ENCODE results near the gene TNFSF9. TPM values are rescaled to one million over a fixed set of nuclear protein-coding genes. Genes with fewer than 3 reads are reported as not detected.

TNFSF9 gene
- total RNA-seq, 4 donors from 2014 or later, result 0.29 to 2.7 (median 0.45) TPM; not detected in 1

DNA sequence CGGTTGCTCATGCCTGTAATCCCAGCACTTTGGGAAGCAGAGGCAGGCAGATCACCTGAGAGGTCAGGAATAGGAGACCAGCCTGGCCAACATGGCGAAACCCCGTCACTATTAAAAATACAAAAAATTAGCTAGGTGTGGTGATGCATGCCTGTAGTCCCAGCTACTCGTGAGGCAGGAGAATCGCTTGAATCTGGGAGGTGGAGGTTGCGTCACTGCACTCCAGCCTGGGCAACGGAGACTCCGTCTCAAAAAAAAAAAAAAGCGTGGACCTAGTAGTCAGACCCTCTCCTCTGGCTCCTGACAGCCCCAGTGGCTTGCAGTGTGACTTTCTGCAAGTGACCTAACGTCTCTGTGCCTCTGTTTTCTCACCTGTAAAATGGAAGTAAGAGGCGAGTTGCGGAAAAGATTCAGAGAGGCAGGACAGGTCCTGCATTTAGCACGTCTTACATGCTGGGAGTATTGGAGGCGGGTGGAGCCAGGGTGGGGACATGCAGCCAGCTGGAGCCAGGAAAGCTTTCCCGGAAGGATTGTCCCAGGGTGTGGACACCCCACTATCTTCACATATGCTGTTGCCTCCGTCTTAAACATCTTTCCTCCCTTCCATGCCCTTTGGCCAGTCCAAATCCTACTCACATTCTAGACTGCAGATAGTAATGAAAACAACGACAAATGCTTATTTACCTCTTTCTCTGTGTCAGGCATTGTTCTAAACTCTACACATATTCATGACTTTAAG lies 31.6 kb upstream of the TNFSF9 start:
- Histone ChIP-seq H3K36me3 (no peaks in the 10 kb centered on the region), H3K4me1 (peaks cover 11 to 16% (median 15%) of the 10 kb centered on the region in 4 donors), H3K4me3 (no peak overlapping the region), H3K27ac (replicated peaks in 1 of 4) (no peak overlapping the region), H3K27me3 (peaks cover 0 to 62% (median 24%) of the 10 kb centered on the region in 4 donors), H3K9me3 (no peaks in the 10 kb centered on the region)
- intact Hi-C loops (cut with DNase I), result no loop called here
- DNase-seq (ENCODE audit: extremely low spot score), result no peak
- WGBS, result 74% methylated on average over 17 of the region's 17 CpGs
- TF ChIP-seq EP300 (IDR thresholded peaks at IDR 0.05), result no peak
- no peak for TF ChIP-seq POLR2A (IDR thresholded peaks at IDR 0.05; ENCODE audit: low read depth)
- TF ChIP-seq, protein P1, sequence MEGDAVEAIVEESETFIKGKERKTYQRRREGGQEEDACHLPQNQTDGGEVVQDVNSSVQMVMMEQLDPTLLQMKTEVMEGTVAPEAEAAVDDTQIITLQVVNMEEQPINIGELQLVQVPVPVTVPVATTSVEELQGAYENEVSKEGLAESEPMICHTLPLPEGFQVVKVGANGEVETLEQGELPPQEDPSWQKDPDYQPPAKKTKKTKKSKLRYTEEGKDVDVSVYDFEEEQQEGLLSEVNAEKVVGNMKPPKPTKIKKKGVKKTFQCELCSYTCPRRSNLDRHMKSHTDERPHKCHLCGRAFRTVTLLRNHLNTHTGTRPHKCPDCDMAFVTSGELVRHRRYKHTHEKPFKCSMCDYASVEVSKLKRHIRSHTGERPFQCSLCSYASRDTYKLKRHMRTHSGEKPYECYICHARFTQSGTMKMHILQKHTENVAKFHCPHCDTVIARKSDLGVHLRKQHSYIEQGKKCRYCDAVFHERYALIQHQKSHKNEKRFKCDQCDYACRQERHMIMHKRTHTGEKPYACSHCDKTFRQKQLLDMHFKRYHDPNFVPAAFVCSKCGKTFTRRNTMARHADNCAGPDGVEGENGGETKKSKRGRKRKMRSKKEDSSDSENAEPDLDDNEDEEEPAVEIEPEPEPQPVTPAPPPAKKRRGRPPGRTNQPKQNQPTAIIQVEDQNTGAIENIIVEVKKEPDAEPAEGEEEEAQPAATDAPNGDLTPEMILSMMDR (IDR thresholded peaks at IDR 0.05), result no peak
- TF ChIP-seq POLR2AphosphoS5 (IDR thresholded peaks at IDR 0.05), result no peak

DNA sequence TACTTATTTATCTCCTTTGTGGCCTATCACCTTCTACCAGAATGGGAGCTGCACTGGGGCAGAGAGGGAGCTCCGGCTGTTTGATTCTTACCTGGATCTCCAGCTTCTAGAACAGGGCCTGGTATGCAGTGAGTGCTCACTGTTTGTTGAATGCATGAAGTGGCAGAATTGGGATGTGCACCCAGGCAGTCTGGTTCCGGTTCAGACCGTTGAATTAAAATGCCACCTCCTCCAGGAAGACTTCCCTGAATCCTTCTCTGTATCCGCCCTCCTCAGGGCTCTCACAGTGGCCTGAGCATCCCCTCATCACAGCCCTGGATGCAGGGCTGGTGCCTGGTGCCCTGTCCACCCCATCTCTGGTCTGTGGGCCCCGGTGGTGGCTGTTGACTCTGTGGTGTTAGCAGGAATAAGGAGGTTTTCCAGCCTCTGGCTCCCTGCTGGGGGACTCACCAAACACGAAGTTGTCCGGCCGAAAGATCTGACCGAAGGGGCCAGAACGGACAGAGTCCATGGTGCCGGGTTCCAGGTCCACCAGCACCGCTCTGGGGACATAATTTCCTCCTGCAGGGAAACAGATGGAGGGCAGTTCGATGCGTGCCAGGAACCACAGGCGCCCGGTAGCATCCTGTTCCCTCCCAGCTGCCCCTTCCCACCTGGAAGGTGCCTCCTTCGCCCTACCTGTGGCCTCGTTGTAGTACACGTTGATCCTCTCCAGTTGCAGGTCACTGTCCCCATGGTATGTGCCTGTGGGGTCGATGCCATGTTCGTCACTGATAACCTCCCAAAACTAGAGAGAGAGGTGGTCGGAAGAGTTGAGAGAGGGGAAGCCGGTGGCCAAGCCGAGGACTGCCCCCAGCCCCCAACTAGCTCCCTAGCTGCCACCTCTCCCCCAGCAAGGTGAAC lies 29.7 kb upstream of the TNFSF9 start:
- Histone ChIP-seq H3K27me3 (peaks cover 0 to 70% (median 24%) of the 10 kb centered on the region in 4 donors), H3K4me3 (peak overlapping the region; percentile 46 to 54 (median 47)), H3K4me1 (peaks cover 11 to 16% (median 15%) of the 10 kb centered on the region in 4 donors), H3K36me3 (no peaks in the 10 kb centered on the region), H3K27ac (replicated peaks in 1 of 4) (no peak overlapping the region), H3K9me3 (no peaks in the 10 kb centered on the region)
- TF ChIP-seq EP300 (IDR thresholded peaks at IDR 0.05), result no peak
- TF ChIP-seq, protein P1 (IDR thresholded peaks at IDR 0.05), result no peak
- no peak for TF ChIP-seq POLR2AphosphoS5 (IDR thresholded peaks at IDR 0.05)
- TF ChIP-seq POLR2A (IDR thresholded peaks at IDR 0.05; ENCODE audit: low read depth), result no peak
- intact Hi-C loops (cut with DNase I), result no loop called here
- 50% methylated on average over 5 of the region's 24 CpGs for WGBS
- no peak for DNase-seq (ENCODE audit: extremely low spot score)

DNA sequence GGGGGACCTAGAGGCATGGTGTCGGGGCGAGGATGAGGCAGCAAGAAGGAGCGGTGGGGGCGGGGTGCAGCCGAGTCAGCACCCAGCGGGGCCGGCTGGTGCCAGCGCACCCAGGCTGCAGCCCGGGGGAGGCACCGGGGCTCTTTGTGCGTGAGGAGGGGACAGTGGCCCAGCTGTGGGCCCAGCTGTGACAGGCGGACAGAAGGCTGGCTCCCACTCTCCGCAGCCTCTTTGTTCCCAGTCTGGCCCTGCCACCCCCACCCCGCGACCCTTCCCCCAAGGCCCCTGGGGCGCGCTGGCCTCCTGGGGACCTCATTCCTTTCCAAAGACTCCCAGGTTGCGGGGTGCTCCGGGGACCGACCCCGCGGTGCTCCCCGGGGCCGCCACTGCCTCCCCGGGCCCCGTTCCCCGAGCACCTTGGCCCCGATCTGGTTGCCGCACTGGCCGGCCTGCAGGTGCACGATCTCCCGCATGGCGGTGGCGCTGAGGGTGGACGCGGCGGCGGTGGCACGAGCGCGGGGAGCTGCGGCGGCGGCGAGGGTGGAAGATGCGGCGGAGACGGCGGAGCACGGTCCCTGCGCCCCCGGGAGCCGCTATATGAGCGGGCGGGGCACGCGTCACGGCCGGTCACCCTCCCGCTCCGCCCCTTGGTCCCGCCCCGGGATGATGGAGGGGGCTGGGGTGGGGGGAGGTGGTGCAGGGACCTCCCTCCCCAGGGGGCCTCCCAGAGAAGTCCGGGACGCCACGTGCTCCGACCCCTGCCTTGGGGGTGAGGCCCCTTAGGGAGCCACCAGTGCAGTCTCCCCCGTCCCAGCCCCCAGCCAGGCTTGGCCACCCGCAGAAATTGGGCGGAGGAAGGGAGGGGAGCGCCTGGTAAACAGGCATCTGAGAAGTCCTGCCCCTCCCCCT lies 28.8 kb upstream of the TNFSF9 start, which contains the start of gene TUBB4A:
Gene TUBB4A, minus strand, starts transcription at position 570 of the 909 bp plus-strand sequence. Its CDS starts 97 bp downstream, at position 473.
- peaks cover 11 to 16% (median 15%) of the 10 kb centered on the region in 4 donors for H3K4me1 ChIP-seq
- H3K4me3 ChIP-seq, result peak within 1 kb of the TSS; percentile 46 to 54 (median 47)
- peaks cover 0 to 70% (median 24%) of the 10 kb centered on the region in 4 donors for H3K27me3 ChIP-seq
- no peaks in the 10 kb centered on the region for H3K36me3 ChIP-seq
- intact Hi-C loops (cut with DNase I), result no loop called here
- TF ChIP-seq POLR2A (IDR thresholded peaks at IDR 0.05; ENCODE audit: low read depth) (no peak), POLR2AphosphoS5 (IDR thresholded peaks at IDR 0.05) (no peak), EP300 (IDR thresholded peaks at IDR 0.05) (no peak)
- TF ChIP-seq, protein P1 (IDR thresholded peaks at IDR 0.05), result no peak
- DNase-seq (ENCODE audit: extremely low spot score), result no peak
- 0% methylated on average over 2 of the region's 71 CpGs for WGBS
- no peak within 1 kb of the TSS for H3K27ac ChIP-seq (replicated peaks in 1 of 4)
- H3K9me3 ChIP-seq, result no peaks in the 10 kb centered on the region

Measured in esophagus muscularis mucosa (tissue), 4 donors.